NCI-H128 (cell line): Measurements from ENCODE around the gene PIGQ.

ENCODE experiments used
- DNase-seq: peaks from one replicate; lab custom pipeline; 2025; ENCODE audit not compliant: unreplicated experiment; lab: John Stamatoyannopoulos, UW

The PIGQ gene

DNA sequence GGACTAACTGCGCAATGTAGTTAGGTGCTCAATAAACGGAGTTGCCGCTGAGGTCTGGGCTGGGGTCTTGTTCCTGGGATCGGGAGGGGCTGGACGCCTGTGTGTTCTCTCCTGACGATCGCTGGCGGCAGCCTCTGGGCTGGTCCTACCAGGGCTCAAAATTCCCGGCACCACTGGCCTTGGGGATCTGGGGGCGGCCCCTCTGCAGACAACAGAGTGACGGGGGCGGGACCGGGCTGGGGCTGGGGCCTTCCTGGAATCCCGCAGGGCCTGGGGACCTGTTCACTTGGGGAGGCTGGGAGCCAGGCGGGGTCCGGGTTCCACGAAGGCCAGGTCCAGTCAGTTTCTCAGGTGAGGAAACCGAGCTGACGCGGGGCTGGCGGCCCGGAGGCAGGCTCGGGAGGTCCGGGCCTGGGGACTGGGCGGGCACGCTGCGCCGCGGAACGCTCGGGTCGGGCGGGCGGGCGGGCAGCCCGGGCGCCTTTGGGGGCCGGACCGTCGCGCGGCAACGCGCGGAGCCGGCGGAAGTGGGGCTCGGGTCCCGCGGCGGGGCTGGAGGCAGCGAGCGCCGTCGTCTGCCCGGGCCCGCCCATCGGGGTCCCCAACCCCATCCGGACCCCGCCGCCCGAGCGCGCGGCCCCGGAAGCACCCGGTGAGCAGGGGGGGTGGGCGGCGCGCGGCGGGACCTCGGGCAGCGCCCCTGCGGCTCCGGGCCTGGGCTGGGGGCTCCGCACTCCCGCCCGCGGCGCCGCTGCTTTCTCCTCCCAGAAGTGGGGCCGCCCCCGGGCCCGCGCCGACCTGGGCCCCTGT lies at the start of gene PIGQ:
Gene PIGQ (plus strand): TSS at position 524 of the 810 bp plus-strand sequence. CDS start 4,107 bp downstream, outside the sequence.
- DNase-seq, result no peak

DNA sequence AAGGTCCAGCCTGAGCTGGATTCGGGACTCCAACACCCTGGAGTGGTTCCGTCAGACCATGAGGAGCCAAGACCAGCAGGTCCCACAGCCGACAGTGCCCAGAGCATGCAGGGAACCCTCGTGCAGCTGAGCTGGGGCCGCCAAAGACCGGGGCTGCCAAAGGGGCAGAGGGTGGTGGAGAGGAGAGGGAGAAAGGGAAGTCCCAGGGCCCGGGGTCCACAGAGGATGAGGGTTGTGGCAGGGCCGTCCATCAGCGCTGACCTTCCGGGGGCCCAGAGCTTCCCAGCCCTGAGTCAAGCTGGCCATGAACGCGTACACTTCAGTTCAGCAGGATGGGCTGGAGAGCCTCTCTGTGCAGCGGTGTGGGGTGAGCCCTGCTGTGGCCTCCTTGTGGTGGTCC lies 48.9 kb upstream of the PIGQ start:
- no peak for DNase-seq

GRCh38 chr16:521381-522210 lies 48.2 kb upstream of the PIGQ start:
- no peak for DNase-seq

GRCh38 chr16:522320-523096 lies 47.3 kb upstream of the PIGQ start:
- no peak for DNase-seq

GRCh38 chr16:523097-523741 lies 46.5 kb upstream of the PIGQ start:
- DNase-seq, result no peak

DNA sequence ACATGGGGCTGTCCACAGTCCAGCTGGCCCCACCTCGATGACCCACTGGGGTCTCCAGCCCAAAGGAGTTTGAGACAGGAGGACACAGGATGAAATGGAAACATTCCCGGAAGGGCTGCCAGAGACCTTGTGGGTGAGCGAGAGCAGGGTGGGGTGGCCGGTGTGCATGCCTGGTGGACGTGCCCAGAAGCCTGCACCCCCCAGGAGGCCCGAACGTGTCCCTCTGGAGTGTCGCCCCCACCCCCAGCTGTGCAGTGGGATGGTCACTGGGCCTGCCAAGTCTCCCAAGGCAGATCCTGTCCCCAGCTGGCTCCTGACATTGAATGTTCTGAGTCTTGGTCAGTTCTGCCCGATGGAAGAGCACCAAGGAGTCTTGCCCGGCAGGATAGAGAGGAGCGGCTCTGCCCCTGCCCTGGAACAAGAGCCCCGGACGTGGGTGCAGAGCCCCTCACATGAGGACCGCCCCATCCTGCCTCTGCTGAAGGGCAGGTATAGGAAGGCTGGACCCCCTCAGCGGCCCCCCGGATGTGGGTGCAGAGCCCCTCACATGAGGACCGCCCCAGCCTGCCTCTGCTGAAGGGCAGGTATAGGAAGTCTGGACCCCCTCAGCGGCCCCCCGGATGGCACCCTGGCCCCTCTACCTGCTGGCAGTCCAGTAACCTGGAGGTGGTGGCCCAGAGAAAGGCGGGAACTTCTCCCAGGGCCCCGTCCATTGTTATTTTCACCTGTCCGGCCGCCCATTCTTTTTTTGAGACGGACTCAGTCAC lies 45.3 kb upstream of the PIGQ start:
- DNase-seq, result no peak

DNA sequence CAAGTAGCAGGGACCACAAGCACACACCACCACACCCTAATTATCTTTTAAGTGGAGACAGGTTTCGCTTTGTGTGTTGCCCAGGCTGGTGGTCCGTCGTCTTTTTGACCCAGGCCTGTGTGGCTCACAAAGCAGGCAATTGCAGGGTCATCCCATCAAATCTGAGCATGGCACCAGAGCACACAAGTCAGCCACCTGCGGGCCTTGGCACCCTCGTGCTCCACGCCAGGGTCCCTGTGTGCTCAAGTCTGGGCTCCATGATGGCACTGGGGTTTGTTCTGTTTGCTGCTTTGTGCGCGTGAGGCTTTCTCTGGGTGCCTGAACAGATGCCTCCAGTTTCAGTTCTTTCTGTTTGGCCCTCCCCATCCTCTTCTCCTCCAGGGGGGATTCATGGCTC lies 44.6 kb upstream of the PIGQ start:
- DNase-seq, result no peak

DNA sequence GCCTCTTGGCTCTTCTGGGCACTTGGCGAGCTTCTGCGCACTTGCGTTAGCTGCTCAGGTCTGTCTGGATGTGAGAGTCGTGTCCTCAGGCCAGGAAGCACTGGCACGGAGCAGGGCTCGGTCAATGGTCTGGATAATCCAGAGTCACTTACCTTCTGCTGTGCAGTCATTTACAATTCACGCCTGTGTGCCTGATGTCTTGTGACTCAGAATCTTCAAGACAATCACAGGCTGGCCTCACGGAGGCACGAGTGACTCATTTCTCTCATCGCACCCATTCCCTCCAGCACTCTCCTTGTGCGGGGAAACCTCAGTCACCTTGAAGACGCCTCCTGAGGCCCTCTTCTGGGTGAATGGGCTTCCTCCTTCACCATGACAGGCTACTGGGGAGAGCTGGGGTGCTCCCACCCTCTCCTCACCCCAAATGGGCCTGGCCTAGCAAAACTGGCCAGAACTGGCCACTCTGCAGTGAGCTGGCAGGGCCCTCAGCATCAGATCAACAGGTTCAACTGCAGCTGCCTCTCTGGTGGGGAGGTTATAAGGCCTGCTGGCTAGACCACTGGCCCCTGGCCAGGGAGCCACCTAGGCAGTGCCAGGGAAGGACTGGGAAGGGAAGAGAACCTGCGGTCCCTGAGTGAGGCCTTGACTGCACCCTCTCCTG lies 44.1 kb upstream of the PIGQ start:
- no peak for DNase-seq

DNA sequence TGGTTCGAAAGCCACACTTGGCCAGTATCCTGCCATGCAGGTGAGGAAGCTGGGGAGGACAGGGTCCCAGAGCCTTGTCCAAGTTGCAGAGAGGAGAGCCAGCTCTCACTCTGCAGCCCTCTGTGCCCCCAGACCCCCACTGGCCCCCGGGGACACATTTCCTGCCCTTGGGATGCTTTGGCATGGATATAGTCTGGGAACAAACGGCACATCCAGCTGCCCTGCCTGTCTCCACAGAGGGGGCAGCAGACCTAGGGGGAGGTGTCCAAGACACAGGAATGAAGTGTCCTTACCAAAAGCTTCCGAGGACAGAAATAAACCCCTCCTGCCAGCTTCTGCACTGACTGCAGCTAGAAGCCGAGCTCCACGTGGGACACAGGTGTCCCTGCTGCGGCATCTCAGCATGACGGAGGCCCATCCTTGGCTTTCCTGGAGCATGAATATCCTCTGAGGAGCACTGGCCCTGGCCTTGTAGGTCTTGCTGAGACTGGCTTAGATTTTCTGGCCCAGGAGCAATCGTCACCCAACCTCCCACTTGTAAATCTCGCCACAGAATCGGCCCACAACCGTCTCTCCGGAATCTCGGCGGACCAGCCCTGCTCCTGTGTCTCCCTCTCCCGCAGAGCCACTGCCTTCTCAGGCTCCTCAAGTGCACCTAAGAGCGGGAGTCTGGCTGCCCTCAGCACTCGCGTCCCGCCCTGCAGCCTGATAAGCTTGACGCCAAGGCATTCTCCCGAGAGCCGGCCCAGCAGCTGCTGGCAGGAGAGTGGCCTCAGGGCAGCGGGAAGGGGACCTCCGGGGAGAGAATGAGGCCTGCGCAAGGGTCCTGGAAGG lies 43.4 kb upstream of the PIGQ start:
- no peak for DNase-seq

DNA sequence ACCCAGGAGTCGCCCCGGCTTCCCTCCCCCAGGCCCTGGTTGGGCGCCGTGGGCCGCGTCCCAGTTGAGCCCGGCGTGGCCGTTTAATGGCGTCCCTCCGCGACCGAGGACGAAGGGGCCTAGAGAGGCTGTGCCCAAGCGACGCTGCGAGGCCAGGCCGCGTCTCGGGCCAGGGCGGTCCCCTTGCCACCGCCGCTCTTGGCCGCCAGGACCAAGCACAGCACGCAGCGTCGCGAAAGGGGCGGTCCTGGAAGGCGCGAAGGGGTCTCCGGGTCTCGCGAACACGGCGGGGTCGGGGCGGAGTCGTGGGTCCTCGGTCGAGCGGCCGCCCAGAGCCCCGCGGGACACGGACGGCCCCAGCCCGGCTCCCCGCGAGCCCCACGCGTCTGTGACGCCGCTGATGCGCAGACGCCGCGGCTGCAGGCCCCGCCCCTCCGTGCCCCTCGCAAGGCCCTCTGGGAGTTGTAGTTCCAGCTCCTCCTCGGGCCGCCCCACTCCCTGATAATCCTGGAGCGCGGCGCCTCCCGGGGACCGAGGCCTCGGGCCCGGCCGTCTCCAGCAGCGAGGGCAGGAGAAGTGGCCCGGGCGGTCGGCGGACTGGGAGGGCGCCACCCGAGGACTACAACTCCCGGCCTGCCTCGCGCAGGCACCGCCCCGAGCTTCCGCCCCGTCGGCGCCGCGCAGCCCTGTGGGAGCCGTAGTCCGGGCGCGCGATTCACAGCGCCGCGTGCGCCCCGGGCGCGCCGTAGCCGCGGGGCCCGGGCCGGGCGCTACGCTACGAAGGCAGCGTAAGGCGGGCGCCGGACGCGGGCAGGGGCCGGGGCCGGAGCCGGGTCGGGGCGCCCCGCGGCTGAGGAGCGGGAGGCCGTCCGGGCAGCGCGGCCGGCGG lies 42.5 kb upstream of the PIGQ start, which contains the start of gene CAPN15:
Gene CAPN15 (plus strand): TSS at position 698 of the 889 bp plus-strand sequence. CDS start 19,127 bp downstream, outside the sequence.
- DNase-seq, result peak; percentile 83

GRCh38 chr16:528111-529011 lies 41.4 kb upstream of the PIGQ start:
- no peak for DNase-seq

DNA sequence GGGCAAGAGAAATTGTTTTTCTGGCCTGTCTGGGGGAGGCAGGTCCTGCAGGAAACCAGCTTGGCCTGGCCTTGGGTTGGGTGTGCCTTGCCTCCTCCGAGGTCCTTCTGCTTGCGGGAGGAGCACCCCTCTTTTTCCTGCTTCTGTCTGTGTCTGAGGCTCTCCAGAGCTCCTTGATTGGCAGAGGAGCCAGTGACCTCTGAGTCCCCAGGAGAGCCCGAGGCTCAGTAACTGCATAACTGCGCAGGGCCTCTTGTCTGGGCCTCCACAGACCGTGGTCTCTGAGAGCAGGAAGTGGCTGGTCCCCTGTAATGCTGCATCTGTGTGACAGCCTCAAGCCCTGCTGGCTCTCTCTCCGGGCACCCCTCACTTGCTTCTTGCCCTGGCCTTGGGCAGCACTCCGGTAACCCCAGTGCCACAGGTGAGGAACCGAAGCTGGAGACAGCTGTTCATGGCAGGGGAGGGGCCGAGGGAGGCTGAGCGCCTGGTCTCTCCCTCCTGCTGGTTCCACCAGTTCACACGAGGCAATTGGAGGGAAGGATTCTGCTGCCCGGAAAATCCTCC lies 40.7 kb upstream of the PIGQ start:
- DNase-seq, result no peak

DNA sequence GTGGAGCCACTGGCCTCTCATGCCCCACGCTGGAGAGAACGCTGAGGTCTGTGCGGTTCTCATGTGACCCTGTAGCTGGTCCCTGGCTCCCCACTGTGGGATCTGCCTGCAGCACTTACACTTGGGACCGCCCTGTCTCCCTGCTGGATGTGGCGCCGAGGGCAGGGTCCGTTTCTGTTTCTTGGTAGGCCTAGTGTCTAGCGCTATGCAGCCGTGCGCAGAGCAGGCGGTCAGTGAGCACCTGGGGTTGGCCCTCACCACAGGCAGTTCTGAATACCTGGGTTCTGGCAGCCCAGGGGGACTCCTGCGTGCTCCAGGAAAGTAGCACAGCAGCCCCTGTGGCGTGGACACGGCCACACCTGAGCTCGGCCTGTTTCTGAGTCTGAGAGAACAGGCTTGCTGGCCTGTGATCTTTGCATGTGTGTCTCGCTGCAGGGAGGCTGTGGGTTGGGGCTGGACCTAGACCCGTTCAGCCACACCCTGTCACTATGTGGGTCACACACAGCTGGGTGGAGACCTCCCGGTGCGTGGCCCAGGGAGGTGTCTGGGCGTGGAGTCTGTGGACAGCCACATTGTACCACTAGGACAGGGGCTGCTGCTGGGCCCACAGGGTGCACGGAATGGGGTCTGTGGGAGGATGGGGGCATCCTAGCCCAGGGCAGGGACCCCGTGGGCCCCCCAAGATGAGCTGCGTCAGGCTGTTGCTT lies 39.5 kb upstream of the PIGQ start:
- DNase-seq, result no peak

DNA sequence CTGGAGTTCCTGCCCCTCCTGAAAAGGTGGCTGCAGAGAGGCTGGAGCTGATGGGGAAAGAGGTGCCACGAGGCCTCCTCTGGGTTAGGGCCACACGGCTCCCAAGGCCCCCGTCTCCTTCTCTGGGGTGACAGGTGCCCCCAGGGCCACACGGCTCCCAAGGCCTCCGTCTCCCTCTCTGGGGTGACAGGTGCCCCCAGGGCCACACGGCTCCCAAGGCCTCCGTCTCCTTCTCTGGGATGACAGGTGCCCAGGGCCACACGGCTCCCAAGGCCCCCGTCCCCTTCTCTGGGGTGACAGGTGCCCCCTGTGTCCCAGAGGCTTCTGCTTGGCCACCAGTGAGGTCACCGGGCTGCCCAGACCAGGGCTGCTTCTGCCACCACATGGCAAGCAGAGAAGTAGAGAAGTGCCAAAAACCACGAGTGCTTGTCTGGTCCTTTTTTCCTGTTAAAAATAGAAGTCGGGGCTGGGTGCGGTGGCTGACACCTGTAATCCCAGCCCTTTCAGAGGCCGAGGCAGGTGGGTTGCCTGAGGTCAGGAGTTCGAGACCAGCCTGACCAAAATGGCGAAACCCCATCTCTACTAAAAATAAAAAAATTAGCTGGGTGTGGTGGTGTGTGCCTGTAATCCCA lies 38.2 kb upstream of the PIGQ start:
- no peak for DNase-seq
